H9 (cell line): Measurements from ENCODE around the gene NCF2. TPM values are rescaled to one million over a fixed set of nuclear protein-coding genes. Genes with fewer than 3 reads are reported as not detected.

Experiments
- DNase-seq: peaks from one replicate; pipeline ENCODE4 v3.0.0-alpha.2; 2017
- H2AFZ ChIP-seq: one replicate; pipeline ENCODE4 v1.6.1; 2013; ENCODE audit warnings: mild to moderate bottlenecking, low read length, control low read depth, moderate library complexity
- H2AK5ac ChIP-seq: 2 replicates; pipeline ENCODE4 v1.6.1; 2013; ENCODE audit warnings: low read length, control low read depth, mixed read lengths; ENCODE audit not compliant: insufficient read length
- H2BK120ac ChIP-seq: one replicate; pipeline ENCODE4 v1.6.1; 2013; ENCODE audit warnings: low read depth, mild to moderate bottlenecking, low read length, control low read depth, inconsistent platforms; ENCODE audit not compliant: poor library complexity, severe bottlenecking
- H2BK12ac ChIP-seq: 2 replicates; pipeline ENCODE4 v1.6.1; 2013; ENCODE audit warnings: low read length, control low read depth, mixed read lengths, low read depth; ENCODE audit not compliant: insufficient read length
- H2BK15ac ChIP-seq: 2 replicates; pipeline ENCODE4 v1.6.1; 2013; ENCODE audit warnings: low read depth, low read length, control low read depth
- H2BK20ac ChIP-seq: one replicate; pipeline ENCODE4 v1.6.1; 2013; ENCODE audit warnings: low read depth, mild to moderate bottlenecking, low read length, control low read depth, inconsistent platforms; ENCODE audit not compliant: poor library complexity, severe bottlenecking
- H2BK5ac ChIP-seq: 2 replicates; pipeline ENCODE4 v1.6.1; 2013; ENCODE audit warnings: low read length, control low read depth, mixed read lengths; ENCODE audit not compliant: insufficient read length
- H3K14ac ChIP-seq: 2 replicates; pipeline ENCODE4 v1.6.1; 2013; ENCODE audit warnings: low read length, control low read depth; ENCODE audit not compliant: insufficient read depth
- H3K18ac ChIP-seq: 2 replicates; pipeline ENCODE4 v1.6.1; 2013; ENCODE audit warnings: low read depth, mild to moderate bottlenecking, mixed read lengths, low read length, control low read depth; ENCODE audit not compliant: insufficient read length
- H3K23ac ChIP-seq: 2 replicates; pipeline ENCODE4 v1.6.1; 2013; ENCODE audit warnings: low read length, control low read depth, mixed read lengths, low read depth; ENCODE audit not compliant: insufficient read length
- H3K23me2 ChIP-seq: 2 replicates; pipeline ENCODE4 v1.6.1; 2013; ENCODE audit warnings: low read depth, mild to moderate bottlenecking, mixed read lengths, low read length, control low read depth; ENCODE audit not compliant: insufficient read length, poor library complexity, severe bottlenecking
- H3K27ac ChIP-seq: 2 replicates; pipeline ENCODE4 v1.5.1; 2013; ENCODE audit warnings: low read length, control low read depth, mixed read lengths, low read depth; ENCODE audit not compliant: insufficient read length
- H3K27me3 ChIP-seq: 2 replicates; pipeline ENCODE4 v1.6.1; 2013; ENCODE audit warnings: low read length, control low read depth, inconsistent platforms; ENCODE audit not compliant: insufficient read depth
- H3K4ac ChIP-seq: 2 replicates; pipeline ENCODE4 v1.6.1; 2013; ENCODE audit warnings: low read depth, mild to moderate bottlenecking, control low read depth, inconsistent platforms, low read length, moderate library complexity
- H3K4me1 ChIP-seq: 2 replicates; pipeline ENCODE4 v1.6.1; 2013; ENCODE audit warnings: low read length, control low read depth, inconsistent platforms; ENCODE audit not compliant: insufficient read depth
- H3K4me2 ChIP-seq: 2 replicates; pipeline ENCODE4 v1.6.1; 2013; ENCODE audit warnings: low read length, control low read depth, mixed read lengths; ENCODE audit not compliant: insufficient read length, insufficient read depth
- H3K56ac ChIP-seq: 2 replicates; pipeline ENCODE4 v1.6.1; 2013; ENCODE audit warnings: low read depth, mild to moderate bottlenecking, mixed read lengths, low read length, control low read depth; ENCODE audit not compliant: insufficient read length
- H3K79me1 ChIP-seq: 2 replicates; pipeline ENCODE4 v1.6.1; 2013; ENCODE audit warnings: low read depth, mild to moderate bottlenecking, moderate library complexity, low read length, control low read depth, inconsistent platforms; ENCODE audit not compliant: insufficient read depth, poor library complexity, severe bottlenecking
- H3K79me2 ChIP-seq: 2 replicates; pipeline ENCODE4 v1.6.1; 2013; ENCODE audit warnings: low read length, control low read depth, inconsistent platforms; ENCODE audit not compliant: insufficient read depth
- H3K9ac ChIP-seq: 2 replicates; pipeline ENCODE4 v1.6.1; 2013; ENCODE audit warnings: low read length, control low read depth, mixed read lengths; ENCODE audit not compliant: insufficient read length; ENCODE audit errors: extremely low read depth
- H3K9me3 ChIP-seq: one replicate; pipeline ENCODE4 v1.6.1; 2013; ENCODE audit warnings: low read depth, low read length, inconsistent platforms; ENCODE audit not compliant: control insufficient read depth
- H3T11ph ChIP-seq: one replicate; pipeline ENCODE4 v1.6.1; 2013; ENCODE audit warnings: mild to moderate bottlenecking, low read length, control low read depth, inconsistent platforms
- H4K20me1 ChIP-seq: one replicate; pipeline ENCODE4 v1.6.1; 2013; ENCODE audit not compliant: control insufficient read depth, insufficient read length, insufficient read depth
- H4K5ac ChIP-seq: 2 replicates; pipeline ENCODE4 v1.6.1; 2013; ENCODE audit warnings: low read depth, mild to moderate bottlenecking, mixed read lengths, low read length, control low read depth; ENCODE audit not compliant: insufficient read length
- H4K8ac ChIP-seq: replicated peaks from 2 replicates; pipeline ENCODE4 v1.6.1; 2013; ENCODE audit warnings: low read length, control low read depth, mixed read lengths, low read depth; ENCODE audit not compliant: insufficient read length
- H4K91ac ChIP-seq: 2 replicates; pipeline ENCODE4 v1.6.1; 2013; ENCODE audit warnings: low read depth, mild to moderate bottlenecking, moderate library complexity, mixed read lengths, low read length, control low read depth; ENCODE audit not compliant: insufficient read length
- H3K27ac Mint-ChIP-seq, 3 experiments: 2 replicates in 2 of 3; 3 replicates in 1 of 3; pipeline ENCODE4 v1.8.0; 2020 to 2021; ENCODE audit warnings: mixed read lengths in 3 of 3, mild to moderate bottlenecking in 1 of 3, moderate library complexity in 1 of 3
- H3K27me3 Mint-ChIP-seq: 2 replicates; pipeline ENCODE4 v1.8.0; 2021; ENCODE audit warnings: low read depth, mild to moderate bottlenecking, moderate library complexity, mixed read lengths
- H3K36me3 Mint-ChIP-seq, 3 experiments: 2 replicates in 2 of 3; 3 replicates in 1 of 3; pipeline ENCODE4 v1.8.0; 2020 to 2021; ENCODE audit warnings: low read depth in 3 of 3, mixed read lengths in 3 of 3; ENCODE audit not compliant: insufficient read depth in 1 of 3
- H3K4me1 Mint-ChIP-seq, 2 experiments: 2 replicates each; pipeline ENCODE4 v1.8.0; 2020; ENCODE audit warnings: mixed read lengths in 2 of 2
- H3K4me3 Mint-ChIP-seq, 2 experiments: 2 replicates in 1 of 2; 3 replicates in 1 of 2; pipeline ENCODE4 v1.8.0; 2020 to 2021; ENCODE audit warnings: mild to moderate bottlenecking in 2 of 2, mixed read lengths in 2 of 2, moderate library complexity in 1 of 2
- H3K9me3 Mint-ChIP-seq, 2 experiments: 2 replicates in 1 of 2; 3 replicates in 1 of 2; pipeline ENCODE4 v1.8.0; 2020; ENCODE audit warnings: mild to moderate bottlenecking in 2 of 2, mixed read lengths in 2 of 2, moderate library complexity in 1 of 2
- WGBS: extraction: QIAGEN DNeasy Blood & Tissue Kit; methylation state at CpG from one replicate; pipeline ENCODE4 v1.1.7; 2013; ENCODE audit warnings: missing lambda C conversion rate, low lambda C conversion rate, mixed read lengths; ENCODE audit not compliant: insufficient read length; ENCODE audit errors: extremely low coverage; 5-methylcytosine and 5-hydroxymethylcytosine counted together
- total RNA-seq: library from RNA; stranded (reverse); gene quantifications from 2 replicates; pipeline ENCODE4 v1.2.1, GENCODE V29; 2021
- TF ChIP-seq, protein P1 (sequence below): fragments of 200-600 bp; sonication (generic); conservative IDR thresholded peaks from 3 replicates; pipeline ENCODE4 v1.8.0; 2021; ENCODE audit warnings: antibody characterized with exemption, mild to moderate bottlenecking

The NCF2 gene
- total RNA-seq, 1 experiment from 2014 or later: not detected

GRCh38 chr1:183602510-183602909, 12.3 kb upstream of the NCF2 start:
- no peak overlapping the region for H3K18ac ChIP-seq
- no peaks in the 10 kb centered on the region; the same call in 1 of the 2 replicates for H3K27me3 ChIP-seq
- H3K23ac ChIP-seq: no peak overlapping the region
- no peak for DNase-seq
- H2BK15ac ChIP-seq: no peak overlapping the region
- no peaks in the 10 kb centered on the region for H3K79me2 ChIP-seq
- no peak overlapping the region for H4K91ac ChIP-seq
- H3K36me3 Mint-ChIP-seq: no peaks in the 10 kb centered on the region
- H4K5ac ChIP-seq: no peak overlapping the region
- no peaks in the 10 kb centered on the region for H3K79me1 ChIP-seq
- H3K56ac ChIP-seq: no peak overlapping the region
- H3K4ac ChIP-seq: no peak overlapping the region
- no peaks in the 10 kb centered on the region for H3K9me3 Mint-ChIP-seq
- H3T11ph ChIP-seq: no peak overlapping the region
- no peaks in the 10 kb centered on the region for H3K9me3 ChIP-seq
- H3K4me1 Mint-ChIP-seq: no peaks in the 10 kb centered on the region
- no peak overlapping the region for H3K27ac Mint-ChIP-seq
- no peaks in the 10 kb centered on the region; the same call in none of the 2 replicates for H3K27me3 Mint-ChIP-seq
- no CpG with 5 or more reads among the region's 1 CpG for WGBS
- H2AK5ac ChIP-seq: no peak overlapping the region
- H4K20me1 ChIP-seq: no peaks in the 10 kb centered on the region
- TF ChIP-seq, protein P1, sequence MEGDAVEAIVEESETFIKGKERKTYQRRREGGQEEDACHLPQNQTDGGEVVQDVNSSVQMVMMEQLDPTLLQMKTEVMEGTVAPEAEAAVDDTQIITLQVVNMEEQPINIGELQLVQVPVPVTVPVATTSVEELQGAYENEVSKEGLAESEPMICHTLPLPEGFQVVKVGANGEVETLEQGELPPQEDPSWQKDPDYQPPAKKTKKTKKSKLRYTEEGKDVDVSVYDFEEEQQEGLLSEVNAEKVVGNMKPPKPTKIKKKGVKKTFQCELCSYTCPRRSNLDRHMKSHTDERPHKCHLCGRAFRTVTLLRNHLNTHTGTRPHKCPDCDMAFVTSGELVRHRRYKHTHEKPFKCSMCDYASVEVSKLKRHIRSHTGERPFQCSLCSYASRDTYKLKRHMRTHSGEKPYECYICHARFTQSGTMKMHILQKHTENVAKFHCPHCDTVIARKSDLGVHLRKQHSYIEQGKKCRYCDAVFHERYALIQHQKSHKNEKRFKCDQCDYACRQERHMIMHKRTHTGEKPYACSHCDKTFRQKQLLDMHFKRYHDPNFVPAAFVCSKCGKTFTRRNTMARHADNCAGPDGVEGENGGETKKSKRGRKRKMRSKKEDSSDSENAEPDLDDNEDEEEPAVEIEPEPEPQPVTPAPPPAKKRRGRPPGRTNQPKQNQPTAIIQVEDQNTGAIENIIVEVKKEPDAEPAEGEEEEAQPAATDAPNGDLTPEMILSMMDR: no peak
- H2BK20ac ChIP-seq: no peak overlapping the region
- H3K23me2 ChIP-seq: no peaks in the 10 kb centered on the region
- no peak overlapping the region for H3K27ac ChIP-seq
- no peak overlapping the region for H3K14ac ChIP-seq
- no peak overlapping the region for H3K9ac ChIP-seq
- H2BK120ac ChIP-seq: no peak overlapping the region
- H2BK12ac ChIP-seq: no peak overlapping the region
- H2BK5ac ChIP-seq: no peak overlapping the region
- H3K4me2 ChIP-seq: no peak overlapping the region
- no peaks in the 10 kb centered on the region for H3K4me1 ChIP-seq
- H2AFZ ChIP-seq: no peak overlapping the region
- H3K4me3 Mint-ChIP-seq: no peak overlapping the region
- no peak overlapping the region for H4K8ac ChIP-seq
